Keratinocyte (primary cell): ENCODE measurements around the gene PNRC1. TPM values are rescaled to one million over a fixed set of nuclear protein-coding genes. Genes with fewer than 3 reads are reported as not detected.
A peak's percentile ranks its signal among the peaks of the same experiment; 100 is the strongest.
"Not testable (repeated sequence)": the region's sequence is repeated elsewhere in the genome, so short reads cannot be mapped to it uniquely, and the experiment has no call there.

ENCODE experiments used
- DNase-seq: peaks from one replicate; pipeline ENCODE4 v3.0.0-alpha.2; 2011; ENCODE audit warnings: low read depth, missing footprints, low spot score
- FAIRE-seq: peaks from 2 replicates; lab custom pipeline; 2011; peaks lifted over from hg19 to GRCh38; lab: Jason Lieb, UNC
- H2AFZ ChIP-seq: 2 replicates; pipeline ENCODE4 v1.6.0; 2012; ENCODE audit warnings: low read length, control low read depth, inconsistent platforms; ENCODE audit not compliant: control insufficient read depth
- H3K27ac ChIP-seq: 2 replicates; pipeline ENCODE4 v1.5.1; 2011; ENCODE audit warnings: low read length; ENCODE audit not compliant: control insufficient read depth, insufficient read depth
- H3K27me3 ChIP-seq: 3 replicates; pipeline ENCODE4 v1.6.0; 2011; ENCODE audit warnings: low read length; ENCODE audit not compliant: control insufficient read depth, insufficient read depth; ENCODE audit errors: extremely low read depth
- H3K36me3 ChIP-seq, 2 experiments: 2 replicates in 1 of 2; 3 replicates in 1 of 2; pipeline ENCODE4 v1.5.1; 2011; ENCODE audit warnings: low read length in 2 of 2, mild to moderate bottlenecking in 1 of 2; ENCODE audit not compliant: control insufficient read depth in 2 of 2, insufficient read depth in 2 of 2; ENCODE audit errors: extremely low read depth in 1 of 2
- H3K4me1 ChIP-seq: 3 replicates; pipeline ENCODE4 v1.5.1; 2011; ENCODE audit warnings: low read length; ENCODE audit not compliant: control insufficient read depth, insufficient read depth; ENCODE audit errors: extremely low read depth
- H3K4me2 ChIP-seq: 3 replicates; pipeline ENCODE4 v1.6.0; 2011; ENCODE audit warnings: low read depth, low read length; ENCODE audit not compliant: control insufficient read depth, insufficient read depth; ENCODE audit errors: extremely low read depth
- H3K4me3 ChIP-seq, 3 experiments: fragments of 200-600 bp in 1 of 3; sonication (generic) in 1 of 3; 2 replicates in 2 of 3; 3 replicates in 1 of 3; pipeline ENCODE4 v1.5.1; 2011 to 2016; ENCODE audit warnings: low read length in 3 of 3, mild to moderate bottlenecking in 3 of 3, control low read depth in 2 of 3, inconsistent platforms in 1 of 3, low read depth in 1 of 3, mixed read lengths in 1 of 3, mixed run types in 1 of 3, moderate library complexity in 1 of 3; ENCODE audit not compliant: control insufficient read depth in 2 of 3, insufficient read depth in 2 of 3; ENCODE audit errors: extremely low read depth in 1 of 3
- H3K79me2 ChIP-seq: 2 replicates; pipeline ENCODE4 v1.6.0; 2012; ENCODE audit warnings: low read length; ENCODE audit not compliant: control insufficient read depth, insufficient read depth
- H3K9ac ChIP-seq: 3 replicates; pipeline ENCODE4 v1.6.0; 2011; ENCODE audit warnings: low read length; ENCODE audit not compliant: control insufficient read depth, insufficient read depth; ENCODE audit errors: extremely low read depth
- H3K9me1 ChIP-seq: 3 replicates; pipeline ENCODE4 v1.6.0; 2011; ENCODE audit warnings: low read length; ENCODE audit not compliant: control insufficient read depth, insufficient read depth; ENCODE audit errors: extremely low read depth
- H3K9me3 ChIP-seq: 2 replicates; pipeline ENCODE4 v1.5.1; 2012; ENCODE audit warnings: low read depth, low read length; ENCODE audit not compliant: control insufficient read depth
- H4K20me1 ChIP-seq: 3 replicates; pipeline ENCODE4 v1.6.0; 2011; ENCODE audit warnings: low read length; ENCODE audit not compliant: control insufficient read depth, insufficient read depth; ENCODE audit errors: extremely low read depth
- EZH2 ChIP-seq: IDR thresholded peaks from one replicate; pipeline ENCODE4 v1.6.1; 2012; ENCODE audit warnings: inconsistent platforms, mild to moderate bottlenecking, low read length, moderate library complexity
- dilution Hi-C: fragments of 300-500 bp; cut with MboI; formaldehyde crosslinking; loops from one replicate; pipeline ENCODE4 v1.7.0; 2020; ENCODE audit warnings: low sequenced_read_pairs; ENCODE audit not compliant: extremely low pct_ligation_motif_present
- polyA plus RNA-seq, 5 experiments: library from polyadenylated mRNA; depleted of rRNA in 3 of 5; stranded (reverse) in 3 of 5; stranded (forward) in 1 of 5; unstranded in 1 of 5; fragments of >200 nt; gene quantifications; 1 replicate in 1 of 5; 2 replicates in 3 of 5; 3 replicates in 1 of 5; pipeline versions ENCODE4 v1.2.1 to v1.2.3, GENCODE V29; 2011 to 2012; ENCODE audit warnings: missing spikeins in 2 of 5, low read depth in 1 of 5, low replicate concordance in 1 of 5
- TF ChIP-seq, protein P1 (sequence below), 3 experiments: IDR thresholded peaks in 1 of 3; conservative IDR thresholded peaks in 1 of 3; optimal IDR thresholded peaks in 1 of 3; 2 replicates in 2 of 3; 3 replicates in 1 of 3; pipeline versions ENCODE3 to v1.5.1; 2011; ENCODE audit warnings: low read length in 3 of 3, mild to moderate bottlenecking in 3 of 3, moderate library complexity in 2 of 3, control low read depth in 1 of 3, inconsistent platforms in 1 of 3; ENCODE audit not compliant: insufficient read depth in 2 of 3; ENCODE audit errors: extremely low read depth in 1 of 3

PNRC1 gene
- polyA plus RNA-seq, 1 donor (not counting 4 experiments of a cell fraction or from before 2014, with no cell fraction given), result 34.6 TPM

DNA sequence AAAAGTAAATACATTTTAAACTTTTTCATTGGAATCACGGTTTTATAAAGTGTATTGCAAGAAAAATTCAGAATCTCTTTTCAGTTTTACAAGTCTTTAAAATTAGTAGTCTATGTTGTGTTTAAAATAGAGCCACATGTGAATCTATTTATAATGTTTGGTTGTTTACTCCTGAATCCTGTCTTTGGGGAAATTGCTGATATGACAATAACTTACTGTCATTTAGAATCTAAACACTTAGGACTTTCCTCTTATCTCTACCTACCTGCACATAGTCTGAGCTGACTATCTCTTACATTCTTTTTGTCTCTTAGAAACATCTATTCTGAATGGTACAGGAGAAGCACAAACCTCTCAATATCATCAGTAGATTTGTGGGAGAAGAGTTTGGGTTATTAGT, 41.4 kb downstream of the PNRC1 start:
- TF ChIP-seq, protein P1, sequence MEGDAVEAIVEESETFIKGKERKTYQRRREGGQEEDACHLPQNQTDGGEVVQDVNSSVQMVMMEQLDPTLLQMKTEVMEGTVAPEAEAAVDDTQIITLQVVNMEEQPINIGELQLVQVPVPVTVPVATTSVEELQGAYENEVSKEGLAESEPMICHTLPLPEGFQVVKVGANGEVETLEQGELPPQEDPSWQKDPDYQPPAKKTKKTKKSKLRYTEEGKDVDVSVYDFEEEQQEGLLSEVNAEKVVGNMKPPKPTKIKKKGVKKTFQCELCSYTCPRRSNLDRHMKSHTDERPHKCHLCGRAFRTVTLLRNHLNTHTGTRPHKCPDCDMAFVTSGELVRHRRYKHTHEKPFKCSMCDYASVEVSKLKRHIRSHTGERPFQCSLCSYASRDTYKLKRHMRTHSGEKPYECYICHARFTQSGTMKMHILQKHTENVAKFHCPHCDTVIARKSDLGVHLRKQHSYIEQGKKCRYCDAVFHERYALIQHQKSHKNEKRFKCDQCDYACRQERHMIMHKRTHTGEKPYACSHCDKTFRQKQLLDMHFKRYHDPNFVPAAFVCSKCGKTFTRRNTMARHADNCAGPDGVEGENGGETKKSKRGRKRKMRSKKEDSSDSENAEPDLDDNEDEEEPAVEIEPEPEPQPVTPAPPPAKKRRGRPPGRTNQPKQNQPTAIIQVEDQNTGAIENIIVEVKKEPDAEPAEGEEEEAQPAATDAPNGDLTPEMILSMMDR (optimal IDR thresholded peaks at IDR 0.05 in 1 of 3, IDR thresholded peaks at IDR 0.05 in 1 of 3, conservative IDR thresholded peaks at IDR 0.05 in 1 of 3; ENCODE audit: extremely low read depth in 1 of 3, insufficient read depth in 2 of 3, low read length in 3 of 3), result no peak
- TF ChIP-seq EZH2, result no peak
- FAIRE-seq (no peak), DNase-seq (no peak)
- dilution Hi-C loops, result no loop called here
- Histone ChIP-seq H3K9ac (no peak overlapping the region), H2AFZ (no peak overlapping the region), H3K79me2 (no peaks in the 10 kb centered on the region), H3K9me1 (no peaks in the 10 kb centered on the region), H3K36me3 (no peaks in the 10 kb centered on the region), H4K20me1 (no peaks in the 10 kb centered on the region), H3K4me2 (no peak overlapping the region), H3K4me1 (no peaks in the 10 kb centered on the region), H3K27ac (no peak overlapping the region), H3K27me3 (peaks cover 11% of the 10 kb centered on the region), H3K9me3 (no peaks in the 10 kb centered on the region), H3K4me3 (no peak overlapping the region)

DNA sequence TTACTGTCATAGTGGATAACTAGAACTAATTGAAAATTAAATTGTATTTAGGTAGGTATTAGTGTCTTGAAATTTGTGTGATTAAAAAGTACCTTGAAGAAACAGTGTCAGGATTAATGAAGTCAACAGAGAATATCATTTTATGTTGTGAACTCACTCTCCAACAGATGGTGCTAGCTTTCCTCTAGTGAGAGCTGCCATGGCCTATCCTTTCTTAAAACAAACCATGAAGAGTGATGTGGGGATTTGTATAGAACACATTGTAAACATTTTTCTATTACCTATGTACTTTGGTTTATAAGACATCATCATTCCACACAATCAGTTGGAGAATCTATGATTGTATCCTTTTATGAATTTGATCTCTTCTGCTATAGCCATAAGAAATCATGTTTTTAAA, 42.1 kb downstream of the PNRC1 start:
- H3K4me2 ChIP-seq, result no peak overlapping the region
- H3K4me3 ChIP-seq, result no peak overlapping the region
- H3K9me3 ChIP-seq, result no peaks in the 10 kb centered on the region
- no peak for FAIRE-seq
- H3K27ac ChIP-seq, result no peak overlapping the region
- no peaks in the 10 kb centered on the region for H3K79me2 ChIP-seq
- H3K9me1 ChIP-seq, result no peaks in the 10 kb centered on the region
- no peak overlapping the region for H3K9ac ChIP-seq
- no peak for DNase-seq
- no peak for TF ChIP-seq EZH2
- TF ChIP-seq, protein P1 (optimal IDR thresholded peaks at IDR 0.05 in 1 of 3, IDR thresholded peaks at IDR 0.05 in 1 of 3, conservative IDR thresholded peaks at IDR 0.05 in 1 of 3; ENCODE audit: extremely low read depth in 1 of 3, insufficient read depth in 2 of 3, low read length in 3 of 3), result peak in 2 of 3 experiments; percentile 43 to 49
- no peaks in the 10 kb centered on the region for H3K4me1 ChIP-seq
- no peaks in the 10 kb centered on the region for H3K36me3 ChIP-seq
- dilution Hi-C loops, result no loop called here
- no peak overlapping the region for H2AFZ ChIP-seq
- H3K27me3 ChIP-seq, result peaks cover 7% of the 10 kb centered on the region
- H4K20me1 ChIP-seq, result no peaks in the 10 kb centered on the region

DNA sequence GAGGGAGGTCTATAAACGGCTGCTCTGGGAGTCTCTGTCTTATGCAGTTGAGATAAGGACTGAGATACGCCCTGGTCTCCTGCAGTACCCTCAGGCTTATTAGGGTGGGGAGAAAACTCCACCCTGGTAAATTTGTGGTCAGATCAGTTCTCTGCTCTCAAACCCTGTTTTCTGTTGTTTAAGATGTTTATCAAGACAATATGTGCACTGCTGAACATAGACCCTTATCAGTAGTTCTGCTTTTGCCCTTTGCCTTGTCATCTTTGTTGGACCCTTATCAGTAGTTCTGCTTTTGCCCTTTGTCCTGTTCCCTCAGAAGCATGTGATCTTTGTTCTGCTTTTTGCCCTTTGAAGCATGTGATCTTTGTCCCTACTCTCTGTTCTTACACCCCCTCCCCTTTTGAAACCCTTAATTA, 47.7 kb downstream of the PNRC1 start:
- H4K20me1 ChIP-seq, H3K36me3 ChIP-seq, H3K4me1 ChIP-seq, H3K9me1 ChIP-seq, H3K9ac ChIP-seq, H3K79me2 ChIP-seq, DNase-seq, H2AFZ ChIP-seq, dilution Hi-C loops, H3K27ac ChIP-seq, FAIRE-seq, H3K4me3 ChIP-seq, H3K4me2 ChIP-seq, H3K9me3 ChIP-seq, H3K27me3 ChIP-seq: not testable (repeated sequence)
